Bronchial epithelial cell (primary cell): Measurements from ENCODE around the gene DCXR. TPM values are rescaled to one million over a fixed set of nuclear protein-coding genes. Genes with fewer than 3 reads are reported as not detected.

Experiments used
- DNase-seq: peaks from one replicate; pipeline ENCODE4 v3.0.0-alpha.2; 2010; ENCODE audit warnings: low read depth
- FAIRE-seq: peaks from 2 replicates; lab custom pipeline; 2011; peaks lifted over from hg19 to GRCh38; lab: Jason Lieb, UNC
- H3K27me3 ChIP-seq: 2 replicates; pipeline ENCODE4 v1.5.1; 2011; ENCODE audit warnings: low read length; ENCODE audit not compliant: control insufficient read depth, insufficient read depth
- H3K36me3 ChIP-seq: 2 replicates; pipeline ENCODE4 v1.5.1; 2011; ENCODE audit warnings: low read length; ENCODE audit not compliant: control insufficient read depth, insufficient read depth
- H3K4me3 ChIP-seq: 2 replicates; pipeline ENCODE4 v1.5.1; 2011; ENCODE audit warnings: mild to moderate bottlenecking, low read depth, low read length, control low read depth
- CTCF ChIP-seq: IDR thresholded peaks from 2 replicates; pipeline ENCODE4 v1.5.1; 2011; ENCODE audit warnings: mild to moderate bottlenecking, moderate library complexity, low read length, control low read depth, inconsistent platforms; ENCODE audit not compliant: insufficient read depth, severe bottlenecking
- total RNA-seq: library from RNA; depleted of rRNA; stranded (reverse); fragments of >200 nt; gene quantifications from 2 replicates; pipeline ENCODE4 v1.2.1, GENCODE V29; 2014

DCXR gene
- total RNA-seq, 1 donor from 2014 or later, result 87.9 TPM

DNA sequence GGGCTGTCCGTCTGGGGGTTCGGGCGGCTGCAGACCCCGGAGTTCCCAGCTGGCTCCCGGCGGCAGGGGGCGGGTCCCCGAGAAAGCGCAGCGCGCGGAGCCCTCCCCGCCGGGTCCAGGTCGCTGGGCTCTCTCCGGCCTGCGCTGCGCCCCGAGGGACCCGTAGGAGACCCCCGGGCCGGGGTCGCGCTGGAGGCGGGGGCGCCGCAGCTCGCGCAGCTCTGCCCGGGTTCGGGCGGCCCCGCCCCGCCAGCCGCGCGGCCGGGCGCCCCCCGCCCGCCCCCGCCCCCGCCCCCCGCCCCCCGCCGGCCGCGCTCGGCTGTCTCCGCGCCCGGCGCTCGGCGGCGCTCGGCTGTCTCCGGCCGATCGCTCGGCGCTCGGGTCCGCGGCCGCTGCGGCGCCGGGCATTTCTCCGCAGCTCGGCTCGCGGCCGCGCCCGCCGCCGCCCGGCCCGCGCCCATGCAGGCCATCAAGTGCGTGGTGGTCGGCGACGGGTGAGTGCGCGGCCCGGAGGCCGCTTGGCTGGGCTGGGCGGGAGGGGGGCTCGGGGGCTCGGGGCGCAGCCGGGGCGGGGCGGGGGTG, 6.1 kb downstream of the DCXR start, which contains the start of gene RAC3:
RAC3 (plus strand) TSS at position 376 of the 582 bp plus-strand sequence; CDS start at position 460, 84 bp downstream.
- TF ChIP-seq CTCF, result no peak
- Histone ChIP-seq H3K27me3 (no peaks in the 10 kb centered on the region), H3K4me3 (peak within 1 kb of the TSS; percentile 51), H3K36me3 (peaks cover 9% of the 10 kb centered on the region)
- FAIRE-seq (no peak), DNase-seq (no peak)

GRCh38 chr17:82030470-82031302, 6.8 kb downstream of the DCXR start:
- H3K36me3 ChIP-seq, result peaks cover 5% of the 10 kb centered on the region
- H3K4me3 ChIP-seq, result peak overlapping the region; percentile 51
- no peak for FAIRE-seq
- DNase-seq, result peak; percentile 71
- no peaks in the 10 kb centered on the region for H3K27me3 ChIP-seq
- TF ChIP-seq CTCF, result peak; percentile 98

- no peak for TF ChIP-seq CTCF
- Histone ChIP-seq H3K27me3 (no peaks in the 10 kb centered on the region), H3K36me3 (peaks cover 5% of the 10 kb centered on the region), H3K4me3 (no peak overlapping the region)
- FAIRE-seq (no peak), DNase-seq (no peak)
Measured at GRCh38 chr17:82029990-82030469, 7.5 kb downstream of the DCXR start.

DNA sequence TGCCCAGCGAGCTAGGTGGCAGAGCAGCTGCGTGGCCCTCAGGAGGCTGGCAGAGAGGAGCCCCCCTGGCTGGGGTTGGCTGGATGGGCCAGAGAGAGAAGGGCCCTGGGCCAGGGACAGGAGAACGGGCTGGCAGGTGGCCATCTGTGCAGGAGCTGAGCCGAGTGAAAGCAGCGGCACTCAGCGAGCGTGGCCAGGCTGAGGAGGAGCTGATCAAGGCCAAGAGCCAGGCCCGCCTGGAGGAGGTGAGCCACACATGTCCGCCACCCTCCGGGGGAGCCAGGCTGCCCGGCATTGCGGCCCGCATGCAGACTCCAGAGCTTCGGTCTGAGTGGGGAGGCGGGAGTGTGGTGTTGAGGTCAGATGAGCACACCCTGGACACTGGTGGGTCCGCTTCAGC, 8.1 kb downstream of the DCXR start:
- no peak for TF ChIP-seq CTCF
- no peaks in the 10 kb centered on the region for H3K27me3 ChIP-seq
- FAIRE-seq (no peak), DNase-seq (no peak)
- no peak overlapping the region for H3K4me3 ChIP-seq
- H3K36me3 ChIP-seq, result peaks cover 5% of the 10 kb centered on the region

GRCh38 chr17:82028966-82029365, 8.5 kb downstream of the DCXR start:
- DNase-seq (no peak), FAIRE-seq (no peak)
- peaks cover 2% of the 10 kb centered on the region for H3K36me3 ChIP-seq
- no peaks in the 10 kb centered on the region for H3K27me3 ChIP-seq
- H3K4me3 ChIP-seq, result no peak overlapping the region
- TF ChIP-seq CTCF, result no peak
